OCI-LY7 (cell line): ENCODE measurements around the gene MPRIP. TPM values are rescaled to one million over a fixed set of nuclear protein-coding genes. Genes with fewer than 3 reads are reported as not detected.
A peak's percentile ranks its signal among the peaks of the same experiment; 100 is the strongest.
"Not testable (repeated sequence)": the region's sequence is repeated elsewhere in the genome, so short reads cannot be mapped to it uniquely, and the experiment has no call there.

ENCODE experiments used
- BruUV-seq: library from RNA; stranded (reverse); fragments of 400-500 nt; replicated peaks from 2 replicates; lab custom pipeline; 2021; lab: Mats Ljungman, UMichigan
- CTCF ChIA-PET: fragments of 300-600 bp; sonication (Branson Sonifier 250); formaldehyde crosslinking; loops from one replicate; lab custom pipeline; 2022; ENCODE audit warnings: antibody characterized with exemption; ENCODE audit not compliant: unreplicated experiment; lab: Charles Lee
- POLR2A ChIA-PET: fragments of 300-600 bp; sonication (Branson Sonifier 250); formaldehyde crosslinking; loops from one replicate; lab custom pipeline; 2022; ENCODE audit warnings: antibody characterized with exemption; lab: Charles Lee
- DNase-seq: peaks from one replicate; pipeline ENCODE4 v3.0.0-alpha.2; 2015; ENCODE audit warnings: low spot score
- H2AFZ ChIP-seq: fragments of 200-600 bp; sonication (generic), shearing (Covaris generic); 2 replicates; pipeline ENCODE4 v1.6.1; 2014; ENCODE audit warnings: mild to moderate bottlenecking, antibody characterized with exemption, low read length, moderate library complexity
- H3K27ac ChIP-seq: fragments of 200-600 bp; sonication (generic); 2 replicates; pipeline ENCODE4 v1.5.1; 2014; ENCODE audit warnings: mixed run types, low read depth, mild to moderate bottlenecking, moderate library complexity, low read length, inconsistent platforms; ENCODE audit not compliant: poor library complexity, severe bottlenecking
- H3K36me3 ChIP-seq: fragments of 200-600 bp; sonication (generic); 2 replicates; pipeline ENCODE4 v1.6.1; 2014; ENCODE audit warnings: mild to moderate bottlenecking, antibody characterized with exemption, low read length, moderate library complexity, mixed read lengths; ENCODE audit not compliant: insufficient read depth
- H3K4me1 ChIP-seq: fragments of 200-600 bp; sonication (generic); 2 replicates; pipeline ENCODE4 v1.5.1; 2014; ENCODE audit warnings: mild to moderate bottlenecking, low read length; ENCODE audit not compliant: insufficient read depth, poor library complexity, severe bottlenecking
- H3K4me2 ChIP-seq: fragments of 200-600 bp; sonication (generic); 2 replicates; pipeline ENCODE4 v1.6.1; 2014; ENCODE audit warnings: mild to moderate bottlenecking, low read length
- H3K4me3 ChIP-seq: fragments of 200-600 bp; sonication (generic); 2 replicates; pipeline ENCODE4 v1.5.1; 2014; ENCODE audit warnings: mild to moderate bottlenecking, low read depth, low read length; ENCODE audit not compliant: poor library complexity, severe bottlenecking
- H3K79me2 ChIP-seq: fragments of 200-600 bp; sonication (generic); 2 replicates; pipeline ENCODE4 v1.6.1; 2016; ENCODE audit warnings: low read depth, mild to moderate bottlenecking, low read length, moderate library complexity, mixed read lengths; ENCODE audit not compliant: insufficient read depth
- H3K9me2 ChIP-seq: fragments of 200-600 bp; sonication (generic); 2 replicates; pipeline ENCODE4 v1.6.1; 2016; ENCODE audit warnings: mild to moderate bottlenecking, low read length, mixed read lengths; ENCODE audit not compliant: insufficient read depth
- H3K9me3 ChIP-seq: fragments of 200-600 bp; sonication (generic); 2 replicates; pipeline ENCODE4 v1.6.1; 2014; ENCODE audit warnings: mild to moderate bottlenecking, mixed run types, low read length, mixed read lengths
- H4K20me1 ChIP-seq: fragments of 200-600 bp; sonication (generic); 2 replicates; pipeline ENCODE4 v1.6.1; 2014; ENCODE audit warnings: mild to moderate bottlenecking, antibody characterized with exemption, low read length, moderate library complexity, mixed read lengths; ENCODE audit not compliant: insufficient read depth
- EZH2phosphoT487 ChIP-seq: fragments of 200-600 bp; sonication (generic); IDR thresholded peaks from 2 replicates; pipeline ENCODE4 v1.6.1; 2018; ENCODE audit warnings: low read depth, borderline replicate concordance, mild to moderate bottlenecking, mixed run types, antibody characterized with exemption, low read length, moderate library complexity, mixed read lengths
- intact Hi-C: fragments of 100-400 bp; cut with micrococcal nuclease; formaldehyde crosslinking; loops from one replicate; pipeline ENCODE4 v1.10.0; 2022; ENCODE audit not compliant: unreplicated experiment
- total RNA-seq, 2 experiments: library from RNA; depleted of rRNA in 1 of 2; stranded (reverse); fragments of >200 nt in 1 of 2; shearing (Covaris generic) in 1 of 2; gene quantifications; 2 replicates each; pipeline ENCODE4 v1.2.3, GENCODE V29; 2014 to 2022
- TF ChIP-seq, protein P1 (sequence below): fragments of 200-600 bp; sonication (generic); conservative IDR thresholded peaks from 2 replicates; pipeline ENCODE4 v1.5.1; 2014; ENCODE audit warnings: mild to moderate bottlenecking, antibody characterized with exemption, low read length, moderate library complexity, mixed read lengths

MPRIP gene
- total RNA-seq, 2 experiments from 2014 or later = 73.3 to 109 TPM

GRCh38 chr17:17183744-17184143, 141.5 kb downstream of the MPRIP start:
- Histone ChIP-seq H2AFZ (no peak overlapping the region), H3K27ac (no peak overlapping the region), H3K4me2 (no peak overlapping the region), H4K20me1 (no peaks in the 10 kb centered on the region), H3K4me3 (no peak overlapping the region), H3K4me1 (peaks cover 19% of the 10 kb centered on the region), H3K9me3 (no peaks in the 10 kb centered on the region), H3K79me2 (no peaks in the 10 kb centered on the region), H3K9me2 (no peaks in the 10 kb centered on the region), H3K36me3 (peaks cover 25% of the 10 kb centered on the region)
- BruUV-seq = no TSS peak
- POLR2A ChIA-PET = no interaction called here
- TF ChIP-seq, protein P1, sequence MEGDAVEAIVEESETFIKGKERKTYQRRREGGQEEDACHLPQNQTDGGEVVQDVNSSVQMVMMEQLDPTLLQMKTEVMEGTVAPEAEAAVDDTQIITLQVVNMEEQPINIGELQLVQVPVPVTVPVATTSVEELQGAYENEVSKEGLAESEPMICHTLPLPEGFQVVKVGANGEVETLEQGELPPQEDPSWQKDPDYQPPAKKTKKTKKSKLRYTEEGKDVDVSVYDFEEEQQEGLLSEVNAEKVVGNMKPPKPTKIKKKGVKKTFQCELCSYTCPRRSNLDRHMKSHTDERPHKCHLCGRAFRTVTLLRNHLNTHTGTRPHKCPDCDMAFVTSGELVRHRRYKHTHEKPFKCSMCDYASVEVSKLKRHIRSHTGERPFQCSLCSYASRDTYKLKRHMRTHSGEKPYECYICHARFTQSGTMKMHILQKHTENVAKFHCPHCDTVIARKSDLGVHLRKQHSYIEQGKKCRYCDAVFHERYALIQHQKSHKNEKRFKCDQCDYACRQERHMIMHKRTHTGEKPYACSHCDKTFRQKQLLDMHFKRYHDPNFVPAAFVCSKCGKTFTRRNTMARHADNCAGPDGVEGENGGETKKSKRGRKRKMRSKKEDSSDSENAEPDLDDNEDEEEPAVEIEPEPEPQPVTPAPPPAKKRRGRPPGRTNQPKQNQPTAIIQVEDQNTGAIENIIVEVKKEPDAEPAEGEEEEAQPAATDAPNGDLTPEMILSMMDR = no peak
- no peak for DNase-seq
- CTCF ChIA-PET = no interaction called here
- intact Hi-C loops = no loop called here

- H3K79me2 ChIP-seq, POLR2A ChIA-PET, H2AFZ ChIP-seq, H4K20me1 ChIP-seq, H3K27ac ChIP-seq, H3K4me2 ChIP-seq, H3K9me2 ChIP-seq, H3K4me3 ChIP-seq, H3K9me3 ChIP-seq, DNase-seq, intact Hi-C loops, CTCF ChIA-PET: not testable (repeated sequence)
- H3K36me3 ChIP-seq = peaks cover 17% of the 10 kb centered on the region; the same call in 1 of the 2 replicates
- BruUV-seq = TSS peak; percentile 59
- H3K4me1 ChIP-seq = peaks cover 19% of the 10 kb centered on the region
Observed at GRCh38 chr17:17184985-17185757, 142.9 kb downstream of the MPRIP start.

GRCh38 chr17:17186051-17186450, 143.8 kb downstream of the MPRIP start:
- BruUV-seq = no TSS peak

More at GRCh38 chr17:17186051-17186450, 143.8 kb downstream of the MPRIP start:
- H2AFZ ChIP-seq = no peak overlapping the region
- H3K36me3 ChIP-seq = peaks cover 8% of the 10 kb centered on the region; the same call in 1 of the 2 replicates
- H3K4me2 ChIP-seq = no peak overlapping the region
- CTCF ChIA-PET = no interaction called here
- H3K9me2 ChIP-seq = no peaks in the 10 kb centered on the region
- H3K4me1 ChIP-seq = peaks cover 18% of the 10 kb centered on the region
- intact Hi-C loops = no loop called here
- POLR2A ChIA-PET = interaction anchor here (0.6 kb wide), 1 partner anchor 149 kb away, joined by 3 read pairs; no protein-coding TSS in a partner anchor
- TF ChIP-seq, protein P1 = no peak
- no peak for TF ChIP-seq EZH2phosphoT487
- H3K4me3 ChIP-seq = no peak overlapping the region
- no peaks in the 10 kb centered on the region for H3K79me2 ChIP-seq
- H3K9me3 ChIP-seq = no peaks in the 10 kb centered on the region
- no peak for DNase-seq
- no peaks in the 10 kb centered on the region for H4K20me1 ChIP-seq
- no peak overlapping the region for H3K27ac ChIP-seq
